Occipital lobe (tissue), 2 donors: ENCODE results near the gene WWOX. TPM values are rescaled to one million over a fixed set of nuclear protein-coding genes. Genes with fewer than 3 reads are reported as not detected.

Source experiments
- DNase-seq: peaks from one replicate; lab custom pipeline; 2025; lab: John Stamatoyannopoulos, UW
- total RNA-seq: library from RNA; depleted of rRNA; stranded (reverse); fragments of >200 nt; gene quantifications from one replicate; pipeline ENCODE4 v1.2.3, GENCODE V29; 2014

Gene WWOX
- total RNA-seq, 1 donor from 2014 or later = 20.9 TPM

- DNase-seq = no peak
Measured at GRCh38 chr16:78520470-78520869, 421.0 kb downstream of the WWOX start.

GRCh38 chr16:78522327-78522726 is 422.9 kb downstream of the WWOX start:
- no peak for DNase-seq

GRCh38 chr16:78523212-78523985 is 423.9 kb downstream of the WWOX start:
- DNase-seq = no peak

GRCh38 chr16:78524066-78524595 is 424.7 kb downstream of the WWOX start:
- DNase-seq = no peak

GRCh38 chr16:78528265-78528664 is 428.8 kb downstream of the WWOX start:
- no peak for DNase-seq

GRCh38 chr16:78529881-78530280 is 430.4 kb downstream of the WWOX start:
- DNase-seq = no peak

- DNase-seq = no peak
Measured at GRCh38 chr16:78530283-78530682, 430.8 kb downstream of the WWOX start.

GRCh38 chr16:78535098-78535497 is 435.6 kb downstream of the WWOX start:
- DNase-seq = no peak

- DNase-seq = no peak
Measured at GRCh38 chr16:78537511-78537910, 438.1 kb downstream of the WWOX start.

GRCh38 chr16:78538292-78538691 is 438.8 kb downstream of the WWOX start:
- no peak for DNase-seq

GRCh38 chr16:78538919-78539318 is 439.5 kb downstream of the WWOX start:
- DNase-seq = no peak

GRCh38 chr16:78542419-78542818 is 443.0 kb downstream of the WWOX start:
- no peak for DNase-seq

GRCh38 chr16:78543023-78543422 is 443.6 kb downstream of the WWOX start:
- no peak for DNase-seq

- no peak for DNase-seq
Measured at GRCh38 chr16:78549366-78549765, 449.9 kb downstream of the WWOX start.

GRCh38 chr16:78551487-78552085 is 452.1 kb downstream of the WWOX start:
- DNase-seq = no peak

GRCh38 chr16:78552106-78552675 is 452.7 kb downstream of the WWOX start:
- DNase-seq = no peak

- DNase-seq = no peak
Measured at GRCh38 chr16:78552716-78553115, 453.3 kb downstream of the WWOX start.

GRCh38 chr16:78553268-78554039 is 454.0 kb downstream of the WWOX start:
- DNase-seq = no peak

GRCh38 chr16:78556421-78556820 is 457.0 kb downstream of the WWOX start:
- DNase-seq = no peak

- DNase-seq = no peak
Measured at GRCh38 chr16:78560997-78561396, 461.5 kb downstream of the WWOX start.

- DNase-seq = no peak
Measured at GRCh38 chr16:78562111-78562510, 462.7 kb downstream of the WWOX start.

GRCh38 chr16:78562650-78563049 is 463.2 kb downstream of the WWOX start:
- DNase-seq = no peak
